ENCODE measurements around the gene USP25.

DNA sequence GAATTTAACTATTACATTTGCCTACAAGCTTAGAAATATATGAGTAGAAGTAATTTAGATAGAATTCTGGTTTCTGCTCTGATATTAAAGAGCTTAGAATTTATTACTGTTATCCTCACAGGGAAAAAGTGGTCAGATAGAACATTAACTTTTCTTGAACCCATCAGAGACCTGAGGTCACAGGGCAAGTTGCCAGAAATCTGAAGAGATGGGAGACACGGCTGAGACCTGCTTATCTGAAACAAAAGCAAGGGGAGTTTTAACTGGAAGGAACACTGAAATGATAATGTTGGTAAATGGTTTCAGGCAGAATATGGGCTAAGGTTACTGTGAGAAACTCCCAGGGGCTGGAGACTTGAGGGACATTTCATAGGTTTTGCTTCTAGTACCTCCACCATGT, 28.0 kb upstream of the USP25 start:
- TF ChIP-seq POLR2AphosphoS5 (IDR thresholded peaks at IDR 0.05; ENCODE audit: low read depth, low read length) (no peak), POLR2A (IDR thresholded peaks at IDR 0.05; ENCODE audit: low read depth, low read length) (no peak), TAF1 (IDR thresholded peaks at IDR 0.05; ENCODE audit: borderline replicate concordance, low read depth, low read length) (no peak)

Measured in GM12892 (cell line).